22Rv1 (cell line): ENCODE results near the gene SORCS2.

ENCODE experiments used
- CTCF ChIP-seq: fragments of 450-650 bp; IDR thresholded peaks from 2 replicates; pipeline ENCODE4 v1.5.1; 2017; ENCODE audit warnings: mild to moderate bottlenecking
- ZFX ChIP-seq: fragments of 450-650 bp; IDR thresholded peaks from 2 replicates; pipeline ENCODE4 v1.6.1; 2017; ENCODE audit warnings: antibody characterized with exemption, borderline replicate concordance

DNA sequence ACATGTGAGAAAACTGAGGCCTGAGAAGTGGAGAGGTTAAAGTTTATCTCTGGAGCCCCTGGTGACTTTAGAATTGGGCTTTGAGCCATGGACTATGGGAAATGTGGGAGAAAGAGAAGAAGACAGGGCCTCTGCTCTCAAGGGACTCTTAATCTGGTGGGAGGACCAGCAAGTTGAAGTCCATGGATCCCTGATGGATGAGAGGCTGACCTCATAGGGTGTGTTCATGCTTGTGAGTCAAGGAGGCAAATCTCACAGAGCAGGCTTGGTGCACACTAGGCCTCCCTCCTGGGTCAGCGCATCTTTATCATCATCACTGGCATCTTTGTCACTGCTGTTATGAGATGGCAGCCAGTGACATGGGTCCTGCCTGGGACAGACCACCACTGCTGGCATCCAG, 535.4 kb downstream of the SORCS2 start:
- no peak for TF ChIP-seq CTCF
- TF ChIP-seq ZFX = no peak
